ENCODE data around the gene PIGR. TPM values are rescaled to one million over a fixed set of nuclear protein-coding genes. Genes with fewer than 3 reads are reported as not detected.

The PIGR gene
- total and polyA plus RNA-seq, 2 of the 8 experiments (the other 6 are each of a cell fraction or from before 2014, with no cell fraction given): not detected

- no peak for DNase-seq (ENCODE audit: low read depth in 1 of 2, low spot score in 2 of 2)
- Histone ChIP-seq H3K18ac (ENCODE audit: extremely low read depth, low read length) (no peak overlapping the region), H2BK20ac (ENCODE audit: low read length) (no peak overlapping the region), H3K27me3 (replicated peaks in 1 of 4; ENCODE audit: control insufficient read depth in 3 of 4, extremely low read depth in 1 of 4, insufficient read depth in 3 of 4, low read length in 3 of 4) (no peaks in the 10 kb centered on the region), H3K27ac (ENCODE audit: low read depth, low read length) (no peak overlapping the region), H2BK5ac (ENCODE audit: low read depth, low read length) (no peak overlapping the region), H2BK15ac (ENCODE audit: low read length) (no peak overlapping the region), H3K23me2 (ENCODE audit: low read depth, low read length) (no peaks in the 10 kb centered on the region), H3K36me3 (ENCODE audit: control insufficient read depth in 2 of 4, insufficient read depth in 4 of 4, low read length in 3 of 4) (no peaks in the 10 kb centered on the region), H3K9ac (replicated peaks in 1 of 4; ENCODE audit: extremely low read depth in 1 of 4, low read depth in 3 of 4, low read length in 3 of 4) (no peak overlapping the region), H4K91ac (replicated peaks; ENCODE audit: insufficient read length, low read length) (no peak overlapping the region), H3K4ac (replicated peaks; ENCODE audit: insufficient read length, low read depth, low read length) (no peak overlapping the region), H3K4me2 (ENCODE audit: insufficient read depth in 1 of 2, low read depth in 2 of 2, low read length in 2 of 2) (no peak overlapping the region), H3K79me1 (ENCODE audit: low read depth, low read length) (no peaks in the 10 kb centered on the region), H3K23ac (ENCODE audit: insufficient read length) (no peak overlapping the region), H3K56ac (replicated peaks; ENCODE audit: insufficient read length, low read depth, low read length) (no peak overlapping the region), H4K8ac (ENCODE audit: extremely low read depth, insufficient read depth, low read length) (0 out of 2 replicates have a peak overlapping the region, but pooled peaks have one; percentile 31), H3K14ac (ENCODE audit: insufficient read length) (no peak overlapping the region), H3K4me3 (ENCODE audit: extremely low read depth in 1 of 4, insufficient read depth in 2 of 4, low read depth in 3 of 4, low read length in 4 of 4) (no peak overlapping the region), H3K4me1 (replicated peaks in 1 of 4; ENCODE audit: control insufficient read depth in 3 of 4, insufficient read depth in 4 of 4, low read length in 3 of 4) (no peaks in the 10 kb centered on the region; a peak in 1 of 7 replicates), H4K5ac (ENCODE audit: insufficient read length, low read depth, low read length) (no peak overlapping the region), H2AK5ac (ENCODE audit: low read depth, low read length) (no peak overlapping the region), H2BK120ac (replicated peaks; ENCODE audit: low read depth, low read length) (no peak overlapping the region), H3K79me2 (ENCODE audit: control insufficient read depth in 1 of 2, insufficient read depth in 2 of 2, low read length in 2 of 2) (no peaks in the 10 kb centered on the region), H3K9me3 (ENCODE audit: insufficient read depth in 2 of 2, low read depth in 1 of 2, low read length in 1 of 2) (no peaks in the 10 kb centered on the region), H4K20me1 (replicated peaks in 1 of 2; ENCODE audit: control insufficient read depth in 1 of 2, insufficient read depth in 2 of 2, low read length in 2 of 2) (no peaks in the 10 kb centered on the region), H2BK12ac (ENCODE audit: low read depth, low read length) (no peak overlapping the region), H2AFZ (ENCODE audit: low read length) (no peak overlapping the region)
- WGBS, 2 experiments (ENCODE audit: extremely low coverage in 1 of 2, insufficient coverage in 1 of 2, insufficient read length in 1 of 2, insufficient replicate concordance in 2 of 2, low coverage in 1 of 2, low lambda C conversion rate in 2 of 2, missing lambda C conversion rate in 1 of 2): 83% methylated on average over 13 of the region's 13 CpGs; no CpG with 5 or more reads in 1 of the 2 experiments
- ChIA-PET CTCF (ENCODE audit: partially characterized antibody) (interaction anchor here (1.5 to 7.2 kb wide), 6 partner anchors 8 to 137 kb away, joined by 4 to 52 read pairs (median 8); partner anchors contain the start of gene IL20), POLR2A (ENCODE audit: partially characterized antibody) (interaction anchor here (1.6 kb wide), 1 partner anchor 13 kb away, joined by 4 read pairs; no protein-coding TSS in a partner anchor)
- no peak for FAIRE-seq
- TF ChIP-seq TAF1 (IDR thresholded peaks at IDR 0.05; ENCODE audit: low read depth, low read length): no peak
- no peak for TF ChIP-seq EP300 (IDR thresholded peaks at IDR 0.05; ENCODE audit: borderline replicate concordance in 1 of 2, low read depth in 2 of 2, low read length in 2 of 2)
- no peak for TF ChIP-seq SIX5 (IDR thresholded peaks at IDR 0.05; ENCODE audit: low read depth, low read length)
- no peak for TF ChIP-seq CTCF (IDR thresholded peaks at IDR 0.05; ENCODE audit: control extremely low read depth in 1 of 3, insufficient read depth in 1 of 3, low read depth in 1 of 3, low read length in 3 of 3)
- no peak for TF ChIP-seq CREB1 (IDR thresholded peaks at IDR 0.05)
- no peak for TF ChIP-seq JUN (IDR thresholded peaks at IDR 0.05; ENCODE audit: low read depth, low read length)
- no peak for TF ChIP-seq GTF2F1 (IDR thresholded peaks at IDR 0.05; ENCODE audit: borderline replicate concordance, low read depth, low read length)
- no peak for TF ChIP-seq POLR2A (IDR thresholded peaks at IDR 0.05; ENCODE audit: control extremely low read depth in 1 of 2, low read depth in 2 of 2, low read length in 2 of 2)
- no peak for TF ChIP-seq SP2 (IDR thresholded peaks at IDR 0.05; ENCODE audit: low read length)
- TF ChIP-seq CTBP2 (IDR thresholded peaks at IDR 0.05; ENCODE audit: borderline replicate concordance, insufficient read depth, insufficient read length, low read length): no peak
- TF ChIP-seq BRCA1 (IDR thresholded peaks at IDR 0.05; ENCODE audit: low read depth, low read length): no peak
Observed at GRCh38 chr1:206898915-206899431, 47.3 kb downstream of the PIGR start.
